Adrenal gland (tissue), 12 donors: ENCODE measurements around the gene ITGA3. TPM values are rescaled to one million over a fixed set of nuclear protein-coding genes. Genes with fewer than 3 reads are reported as not detected.
A peak's percentile ranks its signal among the peaks of the same experiment; 100 is the strongest.

ENCODE experiments used
- DNase-seq, 7 donors: peaks; one replicate each; pipeline ENCODE4 v3.0.0-alpha.2; 2019 to 2020
- H3K27ac ChIP-seq, 5 donors: fragments of 200-600 bp; sonication (generic) in 4 of 5; 1 replicate in 3 of 5; 2 replicates in 2 of 5; pipeline versions ENCODE4 v1.5.1 to v1.8.0; 2016 to 2020; ENCODE audit warnings: mild to moderate bottlenecking in 1 of 5
- H3K27me3 ChIP-seq: fragments of 200-600 bp; 2 replicates; pipeline ENCODE4 v1.8.0; 2021
- H3K36me3 ChIP-seq, 2 donors: fragments of 200-600 bp; replicated peaks in 1 of 2; 1 replicate in 1 of 2; 2 replicates in 1 of 2; pipeline versions ENCODE4 v1.5.1 to v1.8.0; 2018 to 2022
- H3K4me1 ChIP-seq, 2 donors: fragments of 200-600 bp; replicated peaks in 1 of 2; 1 replicate in 1 of 2; 2 replicates in 1 of 2; pipeline versions ENCODE4 v1.5.1 to v1.8.0; 2018 to 2021
- H3K4me3 ChIP-seq, 4 donors: fragments of 200-600 bp; sonication (generic) in 3 of 4; one replicate each; pipeline ENCODE4 v1.5.1; 2016 to 2018
- H3K9me3 ChIP-seq, 3 donors: fragments of 200-600 bp; sonication (generic) in 1 of 3; replicated peaks in 1 of 3; 1 replicate in 2 of 3; 2 replicates in 1 of 3; pipeline versions ENCODE4 v1.5.1 to v1.8.0; 2016 to 2021
- POLR2A ChIP-seq, 2 donors: fragments of 450-650 bp; IDR thresholded peaks; one replicate each; pipeline ENCODE4 v1.6.1; 2017; ENCODE audit warnings: antibody characterized with exemption in 2 of 2, mild to moderate bottlenecking in 2 of 2, moderate library complexity in 1 of 2
- WGBS, 4 donors: extraction: QIAGEN DNeasy Blood & Tissue Kit in 2 of 4; methylation state at CpG; one replicate each; pipeline versions ENCODE4 v1.1.5 to v1.1.7; 2013 to 2017; 5-methylcytosine and 5-hydroxymethylcytosine counted together
- intact Hi-C, 2 donors: fragments of 100-400 bp; cut with DNase I; formaldehyde crosslinking; loops; one replicate each; pipeline versions ENCODE4 v1.14.1 to v1.15.0; 2022 to 2023
- polyA plus RNA-seq, 3 donors: library from polyadenylated mRNA; stranded (reverse); fragments of 200-250 nt in 2 of 3; fragments of 350-450 nt in 1 of 3; fragmentation: Illumina TruSeq in 1 of 3; extraction: RNeasy Lipid Tissue Mini Kit (QIAGEN cat#74804) in 1 of 3; gene quantifications; one replicate each; pipeline ENCODE4 v1.2.3, GENCODE V29; 2013 to 2014
- total RNA-seq, 9 donors: library from RNA; depleted of rRNA in 4 of 9; stranded (reverse); fragments of >200 nt in 4 of 9; fragments of 120-200 nt in 1 of 9; fragmentation: NEBNext Ultra II Directional in 1 of 9; extraction: Animal tissue kit (Norgen Biotek cat#: 25700) in 1 of 9; gene quantifications; one replicate each; pipeline versions ENCODE4 v1.1.0 to v1.2.4, GENCODE V29; 2013 to 2023
- TF ChIP-seq, protein P1 (sequence below), 6 experiments: fragments of 450-650 bp in 4 of 6; fragments of 200-600 bp in 2 of 6; sonication (generic) in 1 of 6; IDR thresholded peaks; 1 replicate in 5 of 6; 2 replicates in 1 of 6; pipeline versions ENCODE4 v1.5.1 to v1.8.0; 2016 to 2021; ENCODE audit warnings: antibody characterized with exemption in 6 of 6, mild to moderate bottlenecking in 2 of 6, moderate library complexity in 1 of 6
- donor health status: healthy with polysubstance abuse.
- donor health status: Bipolar disorder and iron deficiency.
- donor health status: DM: yes; HTN: yes; CAD: no.
- donor health status: DM: no; HTN: no; CAD: no.
- donor health status: DM: no; HTN: no; CAD: no.
- donor health status: DM: yes; HTN: yes; CAD: no.

The ITGA3 gene
- total and polyA plus RNA-seq, 12 donors, result 20.9 to 206 (median 131) TPM

DNA sequence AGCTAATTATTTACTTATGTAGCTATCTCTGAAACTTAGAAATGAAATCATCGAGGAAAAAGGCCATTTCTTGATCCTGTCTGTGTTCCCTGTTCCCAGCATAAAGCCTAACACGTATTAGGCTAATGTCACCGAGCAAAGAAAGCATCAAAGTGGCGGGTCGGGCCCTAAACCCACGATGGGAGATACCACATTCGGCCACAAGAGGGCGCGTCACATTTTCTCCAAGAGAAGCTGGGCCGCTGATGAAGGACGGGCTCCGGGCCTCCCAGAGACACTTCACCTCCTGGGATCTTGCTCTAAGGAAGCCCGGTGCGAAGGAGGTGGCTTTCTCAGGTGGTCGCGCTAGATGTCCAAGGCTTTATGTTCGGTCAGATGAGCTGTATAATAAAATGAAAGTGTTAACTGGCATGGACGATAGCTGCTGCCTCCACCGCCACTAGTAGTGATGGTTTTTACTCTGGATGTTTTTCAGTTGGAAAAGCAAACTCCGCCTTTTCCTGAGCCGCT lies 38.4 kb downstream of the ITGA3 start:
- peak; percentile 86 to 98 (median 94) for DNase-seq
- TF ChIP-seq, protein P1, sequence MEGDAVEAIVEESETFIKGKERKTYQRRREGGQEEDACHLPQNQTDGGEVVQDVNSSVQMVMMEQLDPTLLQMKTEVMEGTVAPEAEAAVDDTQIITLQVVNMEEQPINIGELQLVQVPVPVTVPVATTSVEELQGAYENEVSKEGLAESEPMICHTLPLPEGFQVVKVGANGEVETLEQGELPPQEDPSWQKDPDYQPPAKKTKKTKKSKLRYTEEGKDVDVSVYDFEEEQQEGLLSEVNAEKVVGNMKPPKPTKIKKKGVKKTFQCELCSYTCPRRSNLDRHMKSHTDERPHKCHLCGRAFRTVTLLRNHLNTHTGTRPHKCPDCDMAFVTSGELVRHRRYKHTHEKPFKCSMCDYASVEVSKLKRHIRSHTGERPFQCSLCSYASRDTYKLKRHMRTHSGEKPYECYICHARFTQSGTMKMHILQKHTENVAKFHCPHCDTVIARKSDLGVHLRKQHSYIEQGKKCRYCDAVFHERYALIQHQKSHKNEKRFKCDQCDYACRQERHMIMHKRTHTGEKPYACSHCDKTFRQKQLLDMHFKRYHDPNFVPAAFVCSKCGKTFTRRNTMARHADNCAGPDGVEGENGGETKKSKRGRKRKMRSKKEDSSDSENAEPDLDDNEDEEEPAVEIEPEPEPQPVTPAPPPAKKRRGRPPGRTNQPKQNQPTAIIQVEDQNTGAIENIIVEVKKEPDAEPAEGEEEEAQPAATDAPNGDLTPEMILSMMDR (IDR thresholded peaks at IDR 0.05), result peak; percentile 81 to 96 (median 93)
- peak in 1 of 2 donors; percentile 39 for TF ChIP-seq POLR2A (IDR thresholded peaks at IDR 0.05)
- WGBS, 4 donors, result 0 to 1% (median 0%) methylated on average over 19 to 21 of the region's 21 CpGs

DNA sequence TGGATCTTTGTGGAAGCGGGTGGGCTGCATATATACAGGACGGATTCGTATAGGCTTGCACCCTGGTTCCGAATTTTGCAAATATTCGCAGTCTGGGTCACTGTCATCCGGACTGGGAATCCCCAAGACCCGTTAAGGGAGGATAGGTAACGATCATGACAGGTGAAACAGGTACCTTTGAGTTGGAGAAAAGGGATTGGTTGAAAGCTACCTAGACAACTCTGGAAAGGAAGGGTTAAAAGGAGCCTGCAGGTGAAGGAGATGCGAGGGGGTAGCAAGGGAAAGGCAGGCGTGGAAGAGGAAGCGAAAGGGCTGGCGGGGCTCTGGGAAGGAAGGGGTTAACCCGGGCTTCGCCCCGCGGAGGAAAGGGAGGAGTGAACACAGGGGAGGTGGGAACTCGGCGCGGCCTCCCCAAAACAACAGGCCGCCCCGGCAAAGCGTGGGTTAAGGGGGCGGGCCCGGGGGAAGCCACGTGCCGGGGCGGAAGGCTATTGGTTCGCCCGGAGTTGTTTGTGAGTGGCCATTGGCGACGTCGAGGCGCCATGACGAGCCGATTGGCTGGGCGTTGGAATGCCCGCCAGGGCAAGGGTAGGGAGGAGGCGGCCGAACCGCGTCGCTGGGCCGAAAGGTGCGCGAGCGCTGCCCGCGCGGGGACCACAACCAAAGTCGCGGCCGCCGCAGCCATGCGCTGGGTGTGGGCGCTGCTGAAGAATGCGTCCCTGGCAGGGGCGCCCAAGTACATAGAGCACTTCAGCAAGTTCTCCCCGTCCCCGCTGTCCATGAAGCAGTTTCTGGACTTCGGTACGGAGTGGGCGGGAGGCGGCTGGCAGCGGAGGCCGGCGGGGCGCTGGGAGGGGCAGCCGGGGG lies 39.1 kb downstream of the ITGA3 start, which contains the start of gene PDK2:
PDK2 (plus strand) TSS at position 599 of the 867 bp plus-strand sequence; CDS start at position 684, 85 bp downstream.
- intact Hi-C loops, result loop anchor here in 1 of 2 donors (5.0 kb wide), 1 partner anchor 52 kb away; no protein-coding TSS in a partner anchor
- TF ChIP-seq, protein P1 (IDR thresholded peaks at IDR 0.05), result peak in 1 of 6 experiments; percentile 9
- peak; percentile 60 to 90 for TF ChIP-seq POLR2A (IDR thresholded peaks at IDR 0.05)
- Histone ChIP-seq H3K27ac (peak within 1 kb of the TSS; percentile 27 to 84 (median 81)), H3K4me3 (peak within 1 kb of the TSS; percentile 87 to 97 (median 91)), H3K27me3 (no peaks in the 10 kb centered on the region), H3K4me1 (peaks cover 10 to 11% of the 10 kb centered on the region in 2 donors), H3K36me3 (peaks cover 0 to 24% of the 10 kb centered on the region in 2 donors), H3K9me3 (no peaks in the 10 kb centered on the region)
- peak; percentile 96 to 99 (median 98) for DNase-seq
- 0 to 1% (median 1%) methylated on average over 38 to 68 of the region's 68 CpGs for WGBS, 4 donors

More for the DNA sequence above, 38.4 kb downstream of the ITGA3 start:
- H3K36me3 ChIP-seq, result peaks cover 0 to 26% of the 10 kb centered on the region in 2 donors
- H3K9me3 ChIP-seq, result no peaks in the 10 kb centered on the region
- peak overlapping the region; percentile 27 to 84 (median 77) for H3K27ac ChIP-seq
- intact Hi-C loops, result no loop called here
- peak overlapping the region in 3 of 4 donors; percentile 26 to 91 (median 87) for H3K4me3 ChIP-seq
- H3K27me3 ChIP-seq, result no peaks in the 10 kb centered on the region
- H3K4me1 ChIP-seq, result peaks cover 9 to 10% of the 10 kb centered on the region in 2 donors

DNA sequence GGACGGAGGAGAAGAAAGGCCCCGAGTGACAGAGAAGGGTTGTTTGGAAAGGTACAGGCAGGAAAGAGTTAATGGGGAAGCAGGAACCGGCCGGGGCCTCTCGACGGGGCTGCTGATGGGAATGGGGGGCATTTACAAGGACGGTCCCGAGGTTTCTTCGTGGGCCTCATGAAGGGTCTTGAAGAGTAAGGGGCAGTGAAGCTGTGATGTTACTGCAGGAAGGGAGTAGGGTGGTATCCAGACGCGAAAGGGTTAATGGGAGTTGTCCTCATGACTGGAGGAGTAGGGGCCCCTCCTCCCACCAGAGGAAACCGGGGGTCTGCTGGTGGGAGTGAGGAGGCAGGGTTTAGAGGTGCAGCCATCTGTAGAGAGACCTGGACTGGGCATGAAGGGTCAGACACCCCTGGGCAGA lies 39.7 kb downstream of the ITGA3 start:
- TF ChIP-seq, protein P1 (IDR thresholded peaks at IDR 0.05), result no peak
- TF ChIP-seq POLR2A (IDR thresholded peaks at IDR 0.05), result no peak
- Histone ChIP-seq H3K36me3 (peaks cover 0 to 23% of the 10 kb centered on the region in 2 donors), H3K27ac (peak overlapping the region in 4 of 5 donors; percentile 80 to 84 (median 82)), H3K27me3 (no peaks in the 10 kb centered on the region), H3K9me3 (no peaks in the 10 kb centered on the region), H3K4me3 (peak overlapping the region; percentile 87 to 97 (median 91)), H3K4me1 (peaks cover 16 to 17% of the 10 kb centered on the region in 2 donors)
- 1 to 2% (median 1%) methylated on average over 12 of the region's 12 CpGs for WGBS, 4 donors
- DNase-seq, result no peak
- intact Hi-C loops, result loop anchor here in 1 of 2 donors (5.0 kb wide), 1 partner anchor 52 kb away; no protein-coding TSS in a partner anchor

DNA sequence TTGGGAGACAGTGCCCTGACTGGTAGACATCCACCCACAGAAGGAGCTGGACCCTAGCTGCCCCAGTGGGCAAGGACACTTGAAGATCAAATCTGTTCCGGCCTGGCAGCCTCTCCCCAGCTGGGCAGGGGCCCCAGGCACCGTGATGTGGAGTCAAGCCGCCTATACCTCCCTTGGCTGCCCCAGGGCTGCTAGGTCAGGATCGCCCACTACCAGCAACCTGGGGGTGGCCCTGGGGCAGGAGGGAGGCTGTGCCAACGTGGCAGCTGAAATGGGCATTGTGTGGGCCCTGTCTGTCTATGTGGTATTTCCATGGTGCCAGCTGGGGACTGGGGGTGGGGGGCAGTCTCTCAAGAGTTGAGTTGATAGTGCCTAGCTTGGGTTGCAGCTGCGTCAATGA lies 40.2 kb downstream of the ITGA3 start:
- Histone ChIP-seq H3K9me3 (no peaks in the 10 kb centered on the region), H3K4me1 (peaks cover 21 to 22% of the 10 kb centered on the region in 2 donors), H3K27me3 (no peaks in the 10 kb centered on the region), H3K27ac (peak overlapping the region in 4 of 5 donors; percentile 80 to 84 (median 82)), H3K4me3 (peak overlapping the region in 3 of 4 donors; percentile 87 to 97 (median 91)), H3K36me3 (peaks cover 0 to 23% of the 10 kb centered on the region in 2 donors)
- WGBS, 4 donors, result 5 to 14% (median 13%) methylated on average over 2 to 6 of the region's 6 CpGs
- no peak for TF ChIP-seq POLR2A (IDR thresholded peaks at IDR 0.05)
- TF ChIP-seq, protein P1 (IDR thresholded peaks at IDR 0.05), result no peak
- peak in 1 of 7 donors; percentile 42 for DNase-seq
- intact Hi-C loops, result loop anchor here in 1 of 2 donors (5.0 kb wide), 1 partner anchor 51 kb away; no protein-coding TSS in a partner anchor
